ENCODE data around the gene EIF3M. TPM values are rescaled to one million over a fixed set of nuclear protein-coding genes. Genes with fewer than 3 reads are reported as not detected.
A peak's percentile ranks its signal among the peaks of the same experiment; 100 is the strongest.

Gene EIF3M
- total RNA-seq, 1 donor from 2014 or later: 599 TPM

DNA sequence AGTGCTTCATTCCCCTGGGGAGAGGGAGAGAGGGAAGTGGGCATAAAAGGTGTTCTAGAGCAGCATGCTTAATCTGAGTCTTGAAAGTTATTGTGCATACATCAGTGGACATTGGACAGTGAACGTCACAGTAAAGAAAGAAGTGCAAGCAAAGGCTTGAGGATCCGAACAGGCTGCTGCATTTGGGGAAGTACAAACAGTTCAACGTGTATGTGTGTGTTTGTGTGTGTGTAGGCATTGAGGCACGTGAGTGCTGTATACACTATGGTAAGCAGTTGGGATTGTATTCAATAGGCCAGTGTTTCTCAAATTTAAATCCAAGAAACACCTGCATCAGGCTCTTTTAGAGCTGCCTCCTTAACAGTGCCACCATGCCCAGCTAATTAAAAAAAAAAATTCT is 10.4 kb upstream of the EIF3M start:
- no peak overlapping the region for H3K4me3 ChIP-seq (ENCODE audit: low read depth, low read length)
- TF ChIP-seq, protein P1, sequence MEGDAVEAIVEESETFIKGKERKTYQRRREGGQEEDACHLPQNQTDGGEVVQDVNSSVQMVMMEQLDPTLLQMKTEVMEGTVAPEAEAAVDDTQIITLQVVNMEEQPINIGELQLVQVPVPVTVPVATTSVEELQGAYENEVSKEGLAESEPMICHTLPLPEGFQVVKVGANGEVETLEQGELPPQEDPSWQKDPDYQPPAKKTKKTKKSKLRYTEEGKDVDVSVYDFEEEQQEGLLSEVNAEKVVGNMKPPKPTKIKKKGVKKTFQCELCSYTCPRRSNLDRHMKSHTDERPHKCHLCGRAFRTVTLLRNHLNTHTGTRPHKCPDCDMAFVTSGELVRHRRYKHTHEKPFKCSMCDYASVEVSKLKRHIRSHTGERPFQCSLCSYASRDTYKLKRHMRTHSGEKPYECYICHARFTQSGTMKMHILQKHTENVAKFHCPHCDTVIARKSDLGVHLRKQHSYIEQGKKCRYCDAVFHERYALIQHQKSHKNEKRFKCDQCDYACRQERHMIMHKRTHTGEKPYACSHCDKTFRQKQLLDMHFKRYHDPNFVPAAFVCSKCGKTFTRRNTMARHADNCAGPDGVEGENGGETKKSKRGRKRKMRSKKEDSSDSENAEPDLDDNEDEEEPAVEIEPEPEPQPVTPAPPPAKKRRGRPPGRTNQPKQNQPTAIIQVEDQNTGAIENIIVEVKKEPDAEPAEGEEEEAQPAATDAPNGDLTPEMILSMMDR (conservative IDR thresholded peaks at IDR 0.05; ENCODE audit: low read depth, low read length): no peak
- DNase-seq (ENCODE audit: low read depth): no peak

DNA sequence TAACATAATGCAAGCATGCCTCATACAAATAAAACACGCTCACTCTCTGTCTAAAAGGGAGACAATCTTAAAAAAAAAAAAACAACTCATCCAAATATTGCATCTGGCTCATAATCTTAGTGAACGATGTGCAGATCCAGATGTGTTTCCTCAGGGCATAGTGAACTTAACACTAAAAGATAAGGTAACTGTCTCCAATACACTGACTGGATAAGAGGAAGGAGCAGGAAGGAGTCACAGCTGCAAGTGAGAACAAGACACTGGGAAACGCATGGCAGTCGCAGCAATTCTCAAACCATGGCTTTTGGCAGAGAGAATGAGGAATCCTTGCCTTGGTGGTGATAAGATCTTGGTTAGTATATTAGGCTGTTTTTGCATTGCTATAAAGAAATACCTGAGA is 9.2 kb upstream of the EIF3M start:
- DNase-seq (ENCODE audit: low read depth): no peak
- TF ChIP-seq, protein P1 (conservative IDR thresholded peaks at IDR 0.05; ENCODE audit: low read depth, low read length): no peak
- H3K4me3 ChIP-seq (ENCODE audit: low read depth, low read length): no peak overlapping the region

DNA sequence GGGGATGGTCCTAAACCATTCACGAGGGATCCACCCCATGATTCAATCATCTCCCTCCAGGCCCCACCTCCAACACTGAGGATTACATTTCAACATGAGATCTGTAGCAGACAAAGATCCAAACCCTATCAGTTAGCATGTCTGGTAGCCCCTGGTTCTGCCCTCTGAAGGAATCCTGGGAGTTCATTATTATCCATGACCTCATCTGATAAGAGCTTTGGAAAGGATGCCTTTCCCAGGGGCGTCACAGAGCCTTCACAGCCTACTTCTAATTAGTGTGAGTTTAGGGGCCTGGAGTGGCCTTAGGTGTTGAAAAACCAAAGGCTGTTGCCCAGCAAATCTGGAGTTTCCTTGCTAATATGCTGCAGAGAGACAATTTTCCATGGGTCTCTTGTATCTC is 8.6 kb upstream of the EIF3M start:
- no peak for DNase-seq (ENCODE audit: low read depth)
- no peak overlapping the region for H3K4me3 ChIP-seq (ENCODE audit: low read depth, low read length)
- TF ChIP-seq, protein P1 (conservative IDR thresholded peaks at IDR 0.05; ENCODE audit: low read depth, low read length): no peak

DNA sequence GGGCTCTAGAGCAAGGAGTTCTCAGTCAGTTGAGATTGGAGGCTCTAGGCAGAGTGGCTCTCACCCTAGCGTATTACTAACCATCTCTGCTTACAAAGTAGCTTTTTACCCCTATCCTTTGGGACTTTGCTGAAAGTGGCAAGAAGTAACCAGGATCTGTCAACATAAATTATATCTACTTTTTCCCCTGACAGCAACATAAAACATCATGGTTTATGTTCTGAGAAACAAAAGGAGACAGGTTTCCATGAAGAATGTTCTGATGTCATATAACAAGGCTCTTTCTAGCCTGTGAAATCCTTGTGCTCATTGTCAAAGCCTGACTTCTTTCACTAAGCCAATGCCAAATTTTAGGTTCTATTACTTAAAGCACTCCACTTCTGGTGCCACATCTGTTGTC is 7.2 kb upstream of the EIF3M start:
- TF ChIP-seq, protein P1 (conservative IDR thresholded peaks at IDR 0.05; ENCODE audit: low read depth, low read length): no peak
- no peak for DNase-seq (ENCODE audit: low read depth)
- no peak overlapping the region for H3K4me3 ChIP-seq (ENCODE audit: low read depth, low read length)

DNA sequence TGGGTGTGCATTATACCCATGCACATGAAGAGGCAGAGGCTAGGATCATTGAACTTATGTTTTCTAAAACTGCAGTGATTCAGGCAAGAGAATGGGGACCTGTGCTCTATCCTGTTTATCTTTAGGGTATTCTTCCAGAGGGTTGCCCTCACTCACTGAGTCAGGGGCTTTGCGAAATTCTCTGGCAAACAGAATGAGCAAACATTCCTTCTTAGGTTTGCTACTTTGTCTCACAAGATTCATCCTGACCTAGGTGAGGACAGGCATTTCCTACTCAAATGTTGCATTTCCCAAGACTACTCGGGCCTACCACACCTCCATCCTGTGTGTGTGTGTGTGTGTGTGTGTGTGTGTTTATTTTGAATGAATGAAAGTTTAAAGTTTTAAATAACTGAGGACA is 2.7 kb upstream of the EIF3M start:
- no peak for DNase-seq (ENCODE audit: low read depth)
- H3K4me3 ChIP-seq (ENCODE audit: low read depth, low read length): no peak overlapping the region
- TF ChIP-seq, protein P1 (conservative IDR thresholded peaks at IDR 0.05; ENCODE audit: low read depth, low read length): no peak

DNA sequence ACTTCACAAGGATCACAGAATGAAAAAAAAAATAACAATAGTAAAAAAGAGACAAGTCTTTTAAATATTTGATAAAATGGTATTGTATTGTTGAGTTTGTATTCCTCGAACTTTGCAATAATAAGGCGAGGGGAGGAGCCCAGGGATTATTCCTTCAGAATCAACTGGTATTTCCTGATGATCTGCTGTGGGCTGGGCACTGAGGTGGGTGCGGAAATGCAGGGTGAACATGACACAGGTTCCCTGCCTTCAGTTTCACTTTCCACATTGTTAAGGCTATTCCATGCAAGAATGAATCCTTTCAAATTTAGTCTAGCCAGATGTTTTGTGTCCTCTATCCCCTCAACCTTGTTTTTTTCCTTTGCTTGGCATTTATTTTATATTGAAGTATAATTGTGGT is 2.1 kb upstream of the EIF3M start:
- TF ChIP-seq, protein P1 (conservative IDR thresholded peaks at IDR 0.05; ENCODE audit: low read depth, low read length): no peak
- no peak overlapping the region for H3K4me3 ChIP-seq (ENCODE audit: low read depth, low read length)
- no peak for DNase-seq (ENCODE audit: low read depth)

DNA sequence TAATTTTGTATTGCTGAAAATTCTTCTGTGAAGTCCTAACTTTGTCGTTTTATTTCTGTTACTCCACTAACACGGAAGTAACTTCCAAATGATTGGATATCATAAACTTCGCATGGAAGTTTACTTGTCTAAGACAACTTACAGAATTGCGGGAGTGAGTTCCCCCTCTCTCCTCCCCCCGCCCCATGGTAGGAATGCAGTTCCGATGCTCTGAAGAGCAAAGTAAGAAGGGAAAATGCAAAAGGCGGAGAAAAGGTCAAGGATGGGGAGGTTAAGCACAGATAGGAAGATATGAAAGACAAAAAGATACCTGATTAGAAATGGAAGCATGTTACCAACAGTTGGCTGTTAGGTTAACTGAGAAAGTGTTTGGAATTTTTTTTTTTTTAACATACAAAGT is 1.3 kb downstream of the EIF3M start:
- peak overlapping the region; percentile 73 for H3K4me3 ChIP-seq (ENCODE audit: low read depth, low read length)
- DNase-seq (ENCODE audit: low read depth): no peak
- TF ChIP-seq, protein P1 (conservative IDR thresholded peaks at IDR 0.05; ENCODE audit: low read depth, low read length): no peak

All from epithelial cell of proximal tubule (primary cell).